ENCODE data around the gene KRTAP5-4.
"Not testable (repeated sequence)": the region's sequence is repeated elsewhere in the genome, so short reads cannot be mapped to it uniquely, and the experiment has no call there.

KRTAP5-4 gene

GRCh38 chr11:1636291-1636950 lies 14.5 kb upstream of the KRTAP5-4 start:
- DNase-seq: no peak

- no peak for DNase-seq
Measured at GRCh38 chr11:1633864-1634263, 11.9 kb upstream of the KRTAP5-4 start.

GRCh38 chr11:1632053-1632714 lies 10.2 kb upstream of the KRTAP5-4 start:
- DNase-seq: no peak

- no peak for DNase-seq
Measured at GRCh38 chr11:1631066-1631568, 9.2 kb upstream of the KRTAP5-4 start.

GRCh38 chr11:1630271-1630670 lies 8.3 kb upstream of the KRTAP5-4 start:
- no peak for DNase-seq

- no peak for DNase-seq
Measured at GRCh38 chr11:1629326-1630185, 7.6 kb upstream of the KRTAP5-4 start, which contains the start of gene KRTAP5-5. TSS of gene KRTAP5-5 (plus strand) at chr11:1629775. CDS start at chr11:1629841, 66 bp downstream.

- DNase-seq: peak; percentile 71
Measured at GRCh38 chr11:1628506-1629325, 6.8 kb upstream of the KRTAP5-4 start.

GRCh38 chr11:1625541-1625940 lies 3.6 kb upstream of the KRTAP5-4 start:
- DNase-seq: no peak

GRCh38 chr11:1624621-1625020 lies 2.7 kb upstream of the KRTAP5-4 start:
- DNase-seq: no peak

GRCh38 chr11:1623716-1624115 lies 1.8 kb upstream of the KRTAP5-4 start:
- DNase-seq: no peak

GRCh38 chr11:1619449-1619848 lies 2.5 kb downstream of the KRTAP5-4 start:
- no peak for DNase-seq

GRCh38 chr11:1618231-1618630 lies 3.7 kb downstream of the KRTAP5-4 start:
- DNase-seq: no peak

GRCh38 chr11:1608363-1608762 lies 13.6 kb downstream of the KRTAP5-4 start, which contains the start of gene KRTAP5-3:
TSS of gene KRTAP5-3 (minus strand) at chr11:1608463. CDS start at chr11:1608385, 78 bp downstream.
- no peak for DNase-seq

GRCh38 chr11:1607901-1608300 lies 14.0 kb downstream of the KRTAP5-4 start:
- not testable (repeated sequence) for DNase-seq

- DNase-seq: not testable (repeated sequence)
Measured at GRCh38 chr11:1607156-1607845, 14.6 kb downstream of the KRTAP5-4 start.

- DNase-seq: not testable (repeated sequence)
Measured at GRCh38 chr11:1605923-1606322, 16.0 kb downstream of the KRTAP5-4 start.

GRCh38 chr11:1604711-1605110 lies 17.2 kb downstream of the KRTAP5-4 start:
- DNase-seq: no peak

- DNase-seq: no peak
Measured at GRCh38 chr11:1604181-1604580, 17.8 kb downstream of the KRTAP5-4 start.

- no peak for DNase-seq
Measured at GRCh38 chr11:1603629-1604028, 18.3 kb downstream of the KRTAP5-4 start.

- DNase-seq: not testable (repeated sequence)
Measured at GRCh38 chr11:1601663-1602062, 20.3 kb downstream of the KRTAP5-4 start.

GRCh38 chr11:1600626-1601025 lies 21.3 kb downstream of the KRTAP5-4 start:
- DNase-seq: no peak

- DNase-seq: no peak
Measured at GRCh38 chr11:1598816-1599215, 23.1 kb downstream of the KRTAP5-4 start.

Measured in hematopoietic multipotent progenitor cell treated with erythropoietin and hydrocortisone succinate and interleukin-3 and kit ligand, for 4 days (in vitro differentiated cells).